HFFc6 (cell line): ENCODE measurements around the gene POLD4. TPM values are rescaled to one million over a fixed set of nuclear protein-coding genes. Genes with fewer than 3 reads are reported as not detected.
"Not testable (repeated sequence)": the region's sequence is repeated elsewhere in the genome, so short reads cannot be mapped to it uniquely, and the experiment has no call there.

Experiments used
- DNase-seq: peaks from one replicate; pipeline ENCODE4 v3.0.0-alpha.2; 2018
- H3K27ac Mint-ChIP-seq: 2 replicates; pipeline ENCODE4 v1.8.0; 2020; ENCODE audit warnings: mild to moderate bottlenecking, mixed read lengths
- H3K27me3 Mint-ChIP-seq: 2 replicates; pipeline ENCODE4 v1.8.0; 2021; ENCODE audit warnings: mild to moderate bottlenecking, moderate library complexity, mixed read lengths; ENCODE audit not compliant: insufficient read depth
- H3K36me3 Mint-ChIP-seq: 2 replicates; pipeline ENCODE4 v1.8.0; 2021; ENCODE audit warnings: low read depth, mixed read lengths
- H3K4me1 Mint-ChIP-seq: 2 replicates; pipeline ENCODE4 v1.8.0; 2020; ENCODE audit warnings: low read depth, mixed read lengths
- H3K4me3 Mint-ChIP-seq: 2 replicates; pipeline ENCODE4 v1.8.0; 2020; ENCODE audit warnings: mild to moderate bottlenecking, moderate library complexity, mixed read lengths
- H3K9me3 Mint-ChIP-seq: 2 replicates; pipeline ENCODE4 v1.8.0; 2020; ENCODE audit warnings: mild to moderate bottlenecking, mixed read lengths
- total RNA-seq, 6 experiments: library from RNA; stranded (reverse); fragmentation: NEBNext Ultra II Directional; extraction: Animal tissue kit (Norgen Biotek cat#: 25700); gene quantifications; 2 replicates in 1 of 6; 3 replicates in 5 of 6; pipeline ENCODE4 v1.2.3, GENCODE V29; 2021
- TF ChIP-seq, protein P1 (sequence below): fragments of 200-600 bp; sonication (generic); IDR thresholded peaks from 2 replicates; pipeline ENCODE4 v1.5.0; 2021; ENCODE audit warnings: antibody characterized with exemption, mild to moderate bottlenecking

The POLD4 gene
- total RNA-seq, 6 experiments from 2014 or later, result 69.1 to 80.7 (median 70.9) TPM

GRCh38 chr11:67323526-67323925, 29.8 kb downstream of the POLD4 start:
- Mint-ChIP-seq H3K36me3 (no peaks in the 10 kb centered on the region), H3K27ac (no peak overlapping the region), H3K4me1 (peaks cover 13% of the 10 kb centered on the region), H3K4me3 (no peak overlapping the region), H3K27me3 (no peaks in the 10 kb centered on the region; the same call in 1 of the 2 replicates), H3K9me3 (no peaks in the 10 kb centered on the region)
- TF ChIP-seq, protein P1, sequence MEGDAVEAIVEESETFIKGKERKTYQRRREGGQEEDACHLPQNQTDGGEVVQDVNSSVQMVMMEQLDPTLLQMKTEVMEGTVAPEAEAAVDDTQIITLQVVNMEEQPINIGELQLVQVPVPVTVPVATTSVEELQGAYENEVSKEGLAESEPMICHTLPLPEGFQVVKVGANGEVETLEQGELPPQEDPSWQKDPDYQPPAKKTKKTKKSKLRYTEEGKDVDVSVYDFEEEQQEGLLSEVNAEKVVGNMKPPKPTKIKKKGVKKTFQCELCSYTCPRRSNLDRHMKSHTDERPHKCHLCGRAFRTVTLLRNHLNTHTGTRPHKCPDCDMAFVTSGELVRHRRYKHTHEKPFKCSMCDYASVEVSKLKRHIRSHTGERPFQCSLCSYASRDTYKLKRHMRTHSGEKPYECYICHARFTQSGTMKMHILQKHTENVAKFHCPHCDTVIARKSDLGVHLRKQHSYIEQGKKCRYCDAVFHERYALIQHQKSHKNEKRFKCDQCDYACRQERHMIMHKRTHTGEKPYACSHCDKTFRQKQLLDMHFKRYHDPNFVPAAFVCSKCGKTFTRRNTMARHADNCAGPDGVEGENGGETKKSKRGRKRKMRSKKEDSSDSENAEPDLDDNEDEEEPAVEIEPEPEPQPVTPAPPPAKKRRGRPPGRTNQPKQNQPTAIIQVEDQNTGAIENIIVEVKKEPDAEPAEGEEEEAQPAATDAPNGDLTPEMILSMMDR, result no peak
- DNase-seq, result no peak

- Mint-ChIP-seq H3K4me3 (no peak overlapping the region), H3K27me3 (no peaks in the 10 kb centered on the region; the same call in 1 of the 2 replicates), H3K9me3 (no peaks in the 10 kb centered on the region), H3K27ac (no peak overlapping the region), H3K4me1 (peaks cover 16% of the 10 kb centered on the region), H3K36me3 (no peaks in the 10 kb centered on the region)
- DNase-seq, result no peak
- TF ChIP-seq, protein P1, result no peak
These were observed 31.3 kb downstream of the POLD4 start for GRCh38 chr11:67322049-67322448.

GRCh38 chr11:67321313-67321871, 32.0 kb downstream of the POLD4 start:
- Mint-ChIP-seq H3K4me3 (no peak overlapping the region), H3K36me3 (no peaks in the 10 kb centered on the region), H3K27me3 (no peaks in the 10 kb centered on the region; the same call in 1 of the 2 replicates), H3K9me3 (no peaks in the 10 kb centered on the region), H3K27ac (no peak overlapping the region), H3K4me1 (peaks cover 16% of the 10 kb centered on the region)
- DNase-seq, result no peak
- TF ChIP-seq, protein P1, result no peak

- H3K4me3 Mint-ChIP-seq, result no peak overlapping the region
- DNase-seq, result no peak
These were observed 32.7 kb downstream of the POLD4 start for GRCh38 chr11:67320691-67321090.

GRCh38 chr11:67320011-67320410, 33.3 kb downstream of the POLD4 start:
- peaks cover 16% of the 10 kb centered on the region for H3K4me1 Mint-ChIP-seq
- H3K36me3 Mint-ChIP-seq, result no peaks in the 10 kb centered on the region
- TF ChIP-seq, protein P1, result no peak
- no peaks in the 10 kb centered on the region; the same call in 1 of the 2 replicates for H3K27me3 Mint-ChIP-seq
- peak; percentile 35 for DNase-seq
- H3K4me3 Mint-ChIP-seq, result no peak overlapping the region
- no peaks in the 10 kb centered on the region for H3K9me3 Mint-ChIP-seq
- no peak overlapping the region for H3K27ac Mint-ChIP-seq

More at GRCh38 chr11:67320691-67321090, 32.7 kb downstream of the POLD4 start:
- H3K9me3 Mint-ChIP-seq, result no peaks in the 10 kb centered on the region
- H3K27me3 Mint-ChIP-seq, result no peaks in the 10 kb centered on the region; the same call in 1 of the 2 replicates
- no peaks in the 10 kb centered on the region for H3K36me3 Mint-ChIP-seq
- H3K4me1 Mint-ChIP-seq, result peaks cover 16% of the 10 kb centered on the region
- H3K27ac Mint-ChIP-seq, result no peak overlapping the region
- TF ChIP-seq, protein P1, result no peak

- not testable (repeated sequence) for H3K36me3 Mint-ChIP-seq, H3K27me3 Mint-ChIP-seq, H3K9me3 Mint-ChIP-seq, H3K27ac Mint-ChIP-seq, DNase-seq
- peaks cover 16% of the 10 kb centered on the region for H3K4me1 Mint-ChIP-seq
- H3K4me3 Mint-ChIP-seq, result peak overlapping the region; percentile 92
These were observed 34.5 kb downstream of the POLD4 start for GRCh38 chr11:67318876-67319275.
